GM21576 (cell line): Measurements from ENCODE around the gene RNF166.

Experiments used
- ATAC-seq: cut with Tn5 transposase; IDR thresholded peaks from one replicate; pipeline ENCODE4 v1.9.1; 2021; ENCODE audit warnings: mild to moderate bottlenecking, moderate library complexity; ENCODE audit not compliant: unreplicated experiment

RNF166 gene

DNA sequence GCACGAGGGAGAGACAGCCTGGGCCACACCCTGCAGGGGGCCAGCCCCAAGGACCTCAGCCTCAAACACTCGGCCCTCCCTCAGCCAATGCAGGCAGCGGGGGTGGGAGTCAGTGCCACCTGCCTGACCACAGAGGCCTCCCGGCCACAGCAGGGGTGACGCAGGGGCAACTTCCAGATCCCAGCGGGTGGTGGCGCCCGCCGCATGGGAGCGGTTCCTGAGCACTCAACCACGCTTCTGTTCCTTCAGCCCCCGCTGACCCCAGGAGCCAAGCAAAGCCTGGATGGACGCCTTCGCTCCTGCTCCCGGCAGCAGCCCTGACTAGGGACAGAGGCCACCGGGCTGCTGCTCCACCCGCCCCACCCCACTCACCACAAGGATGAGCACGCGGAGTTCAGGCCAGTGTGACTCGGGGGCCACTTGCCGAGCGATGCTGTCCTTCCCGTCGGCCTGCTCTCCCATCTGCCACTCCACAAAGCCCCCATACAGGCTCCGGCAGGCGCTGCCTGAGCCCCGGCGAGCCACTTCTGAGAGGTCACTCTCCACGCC lies 50.4 kb downstream of the RNF166 start:
- no peak for ATAC-seq

GRCh38 chr16:88655053-88655732 lies 51.0 kb downstream of the RNF166 start:
- no peak for ATAC-seq

DNA sequence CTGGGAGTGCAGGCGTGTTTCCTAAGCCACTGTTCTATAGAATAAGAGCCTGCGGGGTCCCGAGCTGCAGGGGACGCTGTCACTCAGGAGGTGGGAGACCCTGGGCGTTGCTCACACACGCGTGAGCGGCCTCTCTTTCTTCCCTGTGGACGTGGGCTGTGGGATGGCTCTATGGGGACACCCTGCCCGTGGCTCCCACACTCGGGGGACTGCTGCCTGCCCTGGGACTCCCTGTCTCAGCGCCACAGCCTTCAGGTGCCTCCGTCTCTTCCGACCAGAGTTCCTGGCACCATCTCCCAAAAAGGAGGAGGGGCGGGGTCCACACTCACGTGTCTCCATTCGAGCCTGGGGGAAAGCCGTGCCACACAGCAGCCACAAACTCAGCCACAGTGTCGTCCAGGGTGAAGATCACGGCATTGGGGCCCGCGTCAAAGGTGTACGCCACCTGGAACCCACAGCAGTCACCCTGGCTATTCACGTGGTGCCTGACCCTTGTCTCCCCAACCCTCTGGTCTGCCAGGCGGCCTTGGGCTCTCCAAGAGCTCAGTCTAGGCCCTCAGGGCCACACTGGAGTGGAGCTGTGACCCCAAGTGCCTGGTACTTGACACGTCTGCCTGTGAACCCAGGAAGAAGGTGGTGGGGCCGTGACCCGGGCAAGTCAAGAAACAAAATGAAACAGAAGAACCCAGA lies 51.7 kb downstream of the RNF166 start:
- no peak for ATAC-seq

DNA sequence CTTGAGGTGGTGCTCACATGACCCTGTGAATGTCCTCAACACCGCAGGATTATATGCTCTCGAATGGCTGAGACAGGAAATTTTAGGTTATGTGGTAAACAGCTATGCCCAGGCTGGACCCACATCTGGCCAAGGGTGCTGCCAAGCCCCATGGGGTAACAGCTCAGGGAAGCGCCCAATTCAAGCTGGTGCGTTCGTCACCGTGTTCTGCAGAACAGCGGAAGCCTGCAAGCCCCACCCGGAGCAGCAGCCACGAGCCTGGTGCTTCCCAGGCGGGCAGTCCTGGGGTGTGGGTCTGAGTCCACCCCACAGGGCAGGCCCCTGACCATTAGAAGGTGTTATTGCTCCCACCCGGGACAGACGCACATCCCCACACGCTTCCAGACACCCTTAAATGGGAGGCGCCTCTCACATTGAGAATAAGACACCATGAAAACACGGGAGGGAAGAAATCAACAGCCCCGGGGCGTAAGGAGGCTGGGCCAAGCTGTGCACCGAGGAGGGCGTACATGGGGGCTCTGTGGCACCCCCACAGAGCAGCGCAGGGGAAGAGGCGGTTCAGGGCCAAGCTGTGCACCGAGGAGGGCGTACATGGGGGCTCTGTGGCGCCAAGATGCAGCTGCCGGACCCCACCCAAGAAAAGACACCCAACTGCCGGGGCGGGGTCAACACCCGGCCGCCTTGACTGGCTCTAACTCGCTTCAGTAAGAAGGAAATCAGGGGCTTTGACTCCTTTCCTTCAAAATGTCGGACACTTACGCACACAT lies 52.4 kb downstream of the RNF166 start:
- ATAC-seq: no peak

DNA sequence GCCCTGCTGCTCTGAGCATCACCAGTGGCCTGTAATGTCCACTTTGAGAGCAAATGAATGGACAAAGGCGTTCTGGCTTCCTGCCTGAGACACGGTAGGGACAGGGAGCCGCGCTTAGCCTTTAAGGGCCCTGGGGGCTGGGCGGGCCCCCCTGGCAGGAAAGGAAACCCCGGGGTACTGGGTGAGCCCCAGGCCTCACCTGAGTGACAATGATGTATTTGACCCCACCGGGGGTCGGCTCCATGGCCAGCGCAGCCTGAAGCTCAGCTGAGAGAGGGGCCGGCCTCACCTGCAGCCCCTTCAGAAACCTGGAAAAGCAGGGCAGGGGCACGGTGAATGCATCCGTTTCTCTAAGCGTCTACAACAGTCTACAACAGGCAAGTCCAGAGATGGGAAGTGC lies 53.1 kb downstream of the RNF166 start:
- no peak for ATAC-seq

- ATAC-seq: no peak
These were observed 53.5 kb downstream of the RNF166 start for GRCh38 chr16:88652762-88653063.

DNA sequence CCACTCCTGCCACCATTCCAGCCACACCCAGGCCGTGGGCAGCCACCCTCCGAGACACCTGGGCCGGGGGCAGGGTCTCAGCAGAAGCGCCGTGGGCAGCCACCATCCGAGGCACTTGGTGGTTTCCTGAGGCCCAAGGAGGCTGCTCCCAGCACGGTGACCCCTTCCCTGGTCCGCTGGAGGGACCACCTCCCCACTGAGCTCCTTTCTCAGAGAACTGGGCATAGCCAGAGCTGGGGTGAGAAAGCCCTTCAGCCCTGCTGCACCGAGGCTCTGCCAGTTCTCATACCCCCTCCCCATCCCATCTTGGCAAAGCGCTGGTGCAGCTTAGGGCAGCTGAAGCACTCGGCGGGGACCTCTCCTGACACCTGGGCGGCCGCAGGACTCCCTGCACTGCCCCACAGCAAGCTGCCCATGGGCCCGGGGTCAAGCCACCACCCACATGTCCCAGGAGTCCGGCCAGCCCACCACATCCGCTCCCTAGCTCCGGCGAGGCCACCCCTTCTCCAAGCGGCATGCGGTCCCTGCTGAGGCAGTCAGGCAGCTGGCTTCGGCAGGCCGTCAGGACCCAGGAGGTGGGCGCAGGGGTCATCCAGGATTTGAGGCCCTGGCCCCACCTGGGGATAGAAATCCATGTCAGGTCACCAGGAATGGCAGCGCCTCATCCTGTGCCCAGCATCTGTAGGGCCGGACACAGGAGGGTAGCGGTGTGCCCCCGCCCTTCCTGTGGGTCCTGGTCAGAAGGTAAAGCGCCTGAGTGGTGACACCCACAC lies 54.0 kb downstream of the RNF166 start:
- ATAC-seq: no peak

DNA sequence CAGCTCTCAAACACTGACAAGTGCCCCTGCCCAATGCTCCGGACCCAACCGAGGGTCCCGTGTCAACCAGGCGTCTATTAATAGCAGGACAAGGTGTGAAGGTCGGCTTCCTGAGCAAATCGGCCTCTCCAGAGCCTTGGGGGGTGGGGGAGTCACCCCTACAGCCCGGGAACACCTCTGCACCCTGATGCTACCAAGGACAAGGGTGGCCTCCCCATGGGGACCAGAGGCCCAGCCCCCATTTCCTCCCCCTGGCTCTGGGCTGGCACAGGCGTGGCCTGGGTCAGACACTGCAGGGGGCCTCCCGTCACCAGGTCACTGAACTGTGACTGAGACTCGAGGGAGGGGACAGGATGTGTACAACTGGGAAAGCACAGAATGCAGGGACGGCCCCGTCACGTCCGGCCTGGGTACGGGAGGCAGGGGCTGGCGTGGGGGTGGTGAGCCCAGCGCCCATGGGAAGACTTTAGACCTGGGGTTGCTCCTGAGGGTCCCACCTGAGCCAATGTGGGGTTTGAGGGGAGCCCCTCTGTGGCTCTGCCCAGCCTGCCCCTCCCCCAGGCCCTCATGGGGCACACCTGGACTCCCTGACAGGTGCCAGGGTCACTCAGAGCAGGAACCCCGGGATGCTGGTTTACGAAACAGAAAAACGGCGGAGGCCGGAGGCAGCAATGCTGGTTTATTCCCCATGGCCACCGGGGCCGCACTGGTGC lies 54.8 kb downstream of the RNF166 start:
- peak; percentile 73 for ATAC-seq

DNA sequence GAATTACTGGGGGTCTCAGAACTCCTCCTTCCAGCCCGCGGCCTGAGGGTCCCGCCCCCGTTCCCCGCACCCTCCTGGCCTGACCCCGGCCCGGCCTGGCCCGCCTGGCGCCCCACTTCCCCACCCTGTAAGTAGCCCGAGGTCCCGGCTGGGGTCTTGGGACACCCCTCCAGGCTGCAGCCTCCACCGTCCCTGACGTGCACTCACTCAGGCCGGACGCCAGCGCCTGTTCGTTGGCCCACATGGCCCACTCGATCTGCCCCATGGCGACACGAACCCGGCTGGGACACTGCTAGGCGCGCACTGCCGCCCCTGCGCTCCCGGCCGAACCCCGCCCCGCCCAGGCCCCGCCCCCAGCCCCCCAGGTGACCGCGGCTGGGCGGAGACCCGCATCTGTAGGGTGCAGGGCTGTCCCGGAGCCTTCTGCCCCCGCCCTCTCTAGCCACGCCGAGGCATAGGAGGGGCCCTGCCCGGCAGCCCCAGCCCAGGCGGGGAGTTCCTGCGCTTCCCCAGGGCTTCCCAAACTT lies 55.4 kb downstream of the RNF166 start, which contains the start of gene CYBA:
Gene CYBA (minus strand): TSS at position 305 of the 527 bp plus-strand sequence. CDS start 40 bp downstream, at position 265.
- ATAC-seq: peak; percentile 68

GRCh38 chr16:88649924-88650748 lies 56.1 kb downstream of the RNF166 start:
- peak; percentile 8 for ATAC-seq

DNA sequence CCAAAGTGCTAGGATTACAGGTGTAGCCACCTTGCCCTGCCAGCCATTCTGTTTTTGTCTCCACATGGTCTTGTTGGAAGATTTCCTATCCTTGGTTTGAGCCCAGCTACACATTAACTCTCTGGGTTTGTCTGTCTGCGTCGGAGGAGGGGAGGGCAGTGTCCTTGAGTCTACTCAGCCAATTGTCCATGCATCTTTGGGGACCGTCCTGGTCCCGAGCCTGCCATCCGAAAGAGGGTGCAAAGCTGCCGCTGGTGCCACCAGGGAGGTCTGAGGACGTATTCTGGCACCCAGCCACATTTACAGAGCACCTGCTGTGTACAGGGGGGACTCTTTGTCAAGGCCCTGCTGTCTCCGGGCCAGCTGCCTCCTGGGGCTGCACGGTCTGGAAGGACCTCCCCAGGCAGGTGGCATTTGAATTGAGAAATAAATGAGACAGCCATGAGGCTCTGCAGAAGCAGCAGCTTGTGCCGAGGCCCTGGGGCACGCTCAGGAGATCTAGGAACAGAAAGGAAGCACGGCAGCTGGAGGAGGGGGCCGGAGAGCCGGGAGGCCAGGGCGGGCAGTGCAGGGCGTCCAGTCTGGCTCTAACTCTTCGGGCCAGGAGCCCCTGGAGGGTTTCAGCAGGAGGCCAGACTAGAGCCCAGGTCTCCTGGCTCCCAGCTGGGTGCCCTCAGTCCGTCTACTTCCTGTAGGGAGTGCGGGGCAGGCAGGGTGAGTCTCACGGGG lies 56.8 kb downstream of the RNF166 start:
- no peak for ATAC-seq

DNA sequence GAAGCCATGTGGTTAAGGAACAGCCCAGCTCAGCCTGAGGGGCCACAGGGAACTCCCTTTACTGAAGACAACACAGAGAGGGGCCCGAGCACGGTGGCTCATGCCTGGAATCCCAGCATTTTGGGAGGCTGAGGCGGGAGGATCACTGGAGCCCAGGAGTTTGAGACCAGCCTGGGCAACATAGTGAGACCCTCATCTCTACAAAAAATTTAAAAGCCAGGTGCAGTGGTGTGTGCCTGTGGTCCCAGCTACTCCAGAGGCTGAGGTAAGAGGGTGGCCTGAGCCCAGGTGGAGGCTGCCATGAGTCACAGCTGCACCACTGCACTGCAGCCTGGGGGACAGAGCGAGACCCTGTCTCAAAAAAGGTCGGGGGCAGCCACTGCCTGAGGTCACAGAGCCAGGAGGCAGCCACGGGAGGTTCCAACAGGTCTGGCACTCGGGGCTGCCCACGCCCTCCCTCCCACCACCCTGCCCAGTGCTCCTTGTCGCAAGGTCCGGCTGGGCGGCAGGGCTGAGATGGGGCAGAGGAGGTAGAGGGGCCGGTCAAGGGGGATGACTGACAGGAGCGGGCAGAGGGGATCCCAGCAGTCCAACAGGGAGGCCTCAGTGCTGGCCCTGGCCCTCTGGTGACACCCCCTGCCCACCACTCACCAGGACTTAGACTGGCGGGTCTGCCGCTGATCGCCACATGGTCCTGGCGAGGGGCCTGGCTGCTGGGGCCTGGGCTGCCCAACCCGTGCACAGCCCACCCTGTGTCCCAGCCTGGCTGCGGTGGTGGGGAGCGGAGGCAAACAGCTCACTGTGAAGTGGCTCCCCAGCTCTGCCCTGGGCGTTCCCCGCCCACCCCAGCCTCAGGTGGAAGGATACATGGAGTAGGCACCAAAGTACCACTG lies 58.8 kb downstream of the RNF166 start:
- no peak for ATAC-seq
